Measurements from ENCODE around the gene FAM110C.

GRCh38 chr2:51613-52012 is 5.3 kb upstream of the FAM110C start:
- TF ChIP-seq, protein P1, sequence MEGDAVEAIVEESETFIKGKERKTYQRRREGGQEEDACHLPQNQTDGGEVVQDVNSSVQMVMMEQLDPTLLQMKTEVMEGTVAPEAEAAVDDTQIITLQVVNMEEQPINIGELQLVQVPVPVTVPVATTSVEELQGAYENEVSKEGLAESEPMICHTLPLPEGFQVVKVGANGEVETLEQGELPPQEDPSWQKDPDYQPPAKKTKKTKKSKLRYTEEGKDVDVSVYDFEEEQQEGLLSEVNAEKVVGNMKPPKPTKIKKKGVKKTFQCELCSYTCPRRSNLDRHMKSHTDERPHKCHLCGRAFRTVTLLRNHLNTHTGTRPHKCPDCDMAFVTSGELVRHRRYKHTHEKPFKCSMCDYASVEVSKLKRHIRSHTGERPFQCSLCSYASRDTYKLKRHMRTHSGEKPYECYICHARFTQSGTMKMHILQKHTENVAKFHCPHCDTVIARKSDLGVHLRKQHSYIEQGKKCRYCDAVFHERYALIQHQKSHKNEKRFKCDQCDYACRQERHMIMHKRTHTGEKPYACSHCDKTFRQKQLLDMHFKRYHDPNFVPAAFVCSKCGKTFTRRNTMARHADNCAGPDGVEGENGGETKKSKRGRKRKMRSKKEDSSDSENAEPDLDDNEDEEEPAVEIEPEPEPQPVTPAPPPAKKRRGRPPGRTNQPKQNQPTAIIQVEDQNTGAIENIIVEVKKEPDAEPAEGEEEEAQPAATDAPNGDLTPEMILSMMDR (IDR thresholded peaks at IDR 0.05) = no peak
- TF ChIP-seq POLR2A (IDR thresholded peaks at IDR 0.05) (no peak), EP300 (IDR thresholded peaks at IDR 0.05) (no peak)
